ENCODE data around the gene LRRC47.

The LRRC47 gene

GRCh38 chr1:3746389-3746829 lies 49.9 kb downstream of the LRRC47 start:
- no peak for DNase-seq

GRCh38 chr1:3745590-3746381 lies 50.5 kb downstream of the LRRC47 start:
- no peak for DNase-seq

- no peak for DNase-seq
Measured at GRCh38 chr1:3745071-3745470, 51.2 kb downstream of the LRRC47 start.

DNA sequence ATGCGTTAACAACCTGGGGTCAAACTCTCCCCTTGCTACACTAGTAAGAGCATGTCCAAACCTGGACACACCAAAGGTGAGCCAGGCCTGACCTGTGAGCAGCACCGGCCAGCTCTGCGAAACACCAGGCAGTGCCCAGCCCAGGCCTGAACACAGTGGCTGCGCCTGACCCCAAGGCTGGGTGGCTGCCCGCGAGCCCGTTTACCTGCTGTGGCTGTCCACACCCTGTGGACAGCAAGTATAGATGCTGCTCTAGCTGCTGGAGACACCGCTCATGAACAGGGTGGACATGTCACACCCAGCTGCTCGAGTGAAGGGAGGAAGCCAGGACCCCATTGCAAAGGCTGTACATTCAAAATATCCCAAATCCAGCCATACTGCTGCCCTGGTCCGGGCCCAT lies 51.7 kb downstream of the LRRC47 start:
- no peak for DNase-seq

DNA sequence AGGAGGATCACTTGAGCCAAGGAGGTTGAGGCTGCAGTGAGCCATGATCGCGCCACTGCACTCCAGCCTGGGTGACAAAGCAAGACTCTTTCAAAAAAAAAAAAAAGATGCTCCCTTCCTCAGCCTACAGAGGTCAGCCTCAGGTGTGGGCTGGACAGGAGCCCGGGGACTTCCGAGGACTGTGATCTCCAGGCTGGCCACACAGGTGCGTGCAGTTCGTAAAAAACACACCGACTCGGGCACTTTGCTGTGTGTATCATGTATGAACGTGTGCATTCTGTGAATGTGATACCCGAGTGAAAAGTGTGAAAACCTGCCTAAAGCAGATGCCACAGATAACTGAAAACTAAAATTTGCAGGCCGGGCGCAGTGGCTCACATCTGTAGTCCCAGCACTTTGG lies 52.5 kb downstream of the LRRC47 start:
- DNase-seq, result no peak

- DNase-seq, result no peak
Measured at GRCh38 chr1:3743421-3743820, 52.9 kb downstream of the LRRC47 start.

DNA sequence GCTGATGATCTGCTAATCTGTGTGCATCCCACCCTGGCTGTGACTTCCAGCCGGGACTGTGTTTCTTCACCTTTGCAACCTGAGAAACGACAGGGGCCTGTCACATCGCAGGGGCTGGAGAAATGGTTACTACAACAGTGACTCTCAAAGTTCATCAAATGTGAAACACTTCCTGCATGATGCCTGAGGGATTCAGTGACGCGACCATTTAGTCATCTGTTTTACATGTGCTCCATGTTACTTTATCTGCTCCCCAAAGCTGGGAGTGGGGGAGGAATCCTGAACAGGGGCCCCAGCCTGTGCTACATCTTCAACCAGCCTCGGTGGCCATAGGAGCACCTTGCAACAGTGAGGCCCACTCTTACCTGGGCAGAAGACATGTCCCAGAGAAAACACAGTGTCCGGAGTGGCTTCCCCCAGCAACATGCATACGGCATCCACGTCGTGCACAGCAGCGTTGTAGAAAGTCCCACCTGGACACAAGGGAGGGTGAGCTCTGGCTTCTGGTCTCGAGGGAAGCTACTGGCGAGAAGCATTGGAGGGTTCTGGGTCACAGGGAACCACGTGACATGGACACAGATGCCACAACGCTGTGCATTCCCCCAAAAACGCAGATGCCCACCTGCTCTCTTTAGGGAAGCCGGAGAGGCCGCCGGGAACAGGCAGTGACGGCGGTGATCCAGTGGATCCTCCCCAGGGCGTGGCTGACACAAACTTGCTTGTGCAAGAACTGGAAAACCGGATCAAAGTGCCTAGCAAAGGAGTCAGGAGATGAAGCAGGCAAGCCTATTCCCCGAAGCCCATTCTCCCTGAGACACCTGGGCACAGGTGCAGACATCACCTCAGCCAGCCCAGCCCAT lies 53.6 kb downstream of the LRRC47 start:
- DNase-seq, result no peak

DNA sequence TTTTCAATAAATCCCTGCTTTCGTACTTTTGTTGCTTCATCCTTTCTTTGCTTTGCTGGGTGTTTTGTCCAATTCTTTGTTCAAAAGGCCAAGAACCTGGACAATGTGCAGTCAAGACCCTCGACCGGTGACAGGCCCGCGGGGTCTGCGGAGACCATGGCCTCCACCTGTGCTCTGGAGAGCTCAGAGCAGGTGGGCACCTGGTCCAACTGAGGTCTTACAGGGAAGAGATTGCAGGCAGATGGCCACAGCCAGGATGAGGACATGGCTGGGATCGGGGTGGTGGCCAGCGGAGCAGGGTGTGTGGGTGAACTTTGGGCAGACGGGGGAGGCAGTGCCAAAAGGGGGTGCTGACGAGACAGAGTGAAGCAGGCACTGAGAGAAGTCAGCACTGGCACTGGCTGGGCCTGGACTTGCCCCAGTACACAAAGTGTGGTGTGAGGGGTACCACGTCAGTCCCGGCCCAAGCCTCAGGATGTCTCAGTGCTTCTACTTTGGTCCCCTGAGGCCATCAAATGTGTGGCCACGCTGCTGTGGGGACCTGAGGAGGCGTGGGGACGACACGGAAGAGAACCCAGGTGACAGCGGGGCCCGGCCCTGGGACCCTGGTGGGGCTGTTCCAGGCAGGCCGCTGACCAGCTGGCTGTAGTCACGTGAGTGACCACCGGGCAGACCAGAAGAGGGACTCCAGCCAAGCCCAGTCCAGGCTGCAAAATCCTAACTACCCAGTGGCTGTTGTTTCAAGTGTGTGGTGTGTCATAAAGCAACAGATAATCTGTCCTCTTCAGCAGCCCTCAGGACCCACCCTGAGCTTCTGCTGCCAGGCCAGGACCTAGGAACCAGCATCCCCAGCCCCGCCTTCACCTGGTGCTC lies 54.5 kb downstream of the LRRC47 start:
- no peak for DNase-seq

- DNase-seq, result no peak
Measured at GRCh38 chr1:3740752-3741151, 55.5 kb downstream of the LRRC47 start.

- DNase-seq, result no peak
Measured at GRCh38 chr1:3740042-3740441, 56.3 kb downstream of the LRRC47 start.

DNA sequence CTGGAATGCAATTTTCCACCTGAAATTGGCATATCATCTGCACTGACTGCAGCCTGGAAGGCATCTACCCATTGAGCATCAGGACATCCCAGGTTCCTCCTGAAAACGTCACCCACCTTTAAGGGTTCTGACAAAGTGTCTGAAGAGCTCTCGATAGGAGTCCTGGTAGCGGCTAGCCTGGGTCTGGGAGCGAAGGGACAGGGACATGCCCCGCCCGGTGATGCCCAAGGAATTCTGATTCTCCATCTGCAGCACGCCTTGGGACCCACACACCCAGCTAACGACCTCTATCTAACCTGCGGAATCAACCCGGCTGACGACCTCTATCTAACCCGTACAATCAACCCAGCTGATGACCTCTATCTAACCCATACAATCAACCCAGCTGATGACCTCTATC lies 57.4 kb downstream of the LRRC47 start:
- DNase-seq, result no peak

DNA sequence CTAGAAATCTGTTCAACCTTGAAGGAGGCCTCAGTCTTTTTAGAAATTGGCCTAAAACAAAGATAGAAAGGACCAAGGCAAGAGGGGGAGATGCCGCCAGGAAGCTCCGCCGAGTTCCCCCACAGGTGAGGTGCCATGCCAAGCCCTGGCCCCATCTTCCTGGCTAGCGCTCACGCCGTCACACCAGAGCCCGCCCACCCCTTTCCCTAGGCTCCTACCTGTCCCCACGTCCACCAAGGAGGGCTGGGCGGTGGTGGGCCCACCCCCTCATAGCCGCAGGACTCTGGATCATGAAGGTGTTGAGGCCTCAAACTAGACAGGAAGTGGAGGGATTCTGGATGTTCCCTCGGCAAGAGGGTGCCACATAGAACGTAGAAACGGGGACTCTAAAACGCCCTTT lies 59.6 kb downstream of the LRRC47 start:
- DNase-seq, result no peak

DNA sequence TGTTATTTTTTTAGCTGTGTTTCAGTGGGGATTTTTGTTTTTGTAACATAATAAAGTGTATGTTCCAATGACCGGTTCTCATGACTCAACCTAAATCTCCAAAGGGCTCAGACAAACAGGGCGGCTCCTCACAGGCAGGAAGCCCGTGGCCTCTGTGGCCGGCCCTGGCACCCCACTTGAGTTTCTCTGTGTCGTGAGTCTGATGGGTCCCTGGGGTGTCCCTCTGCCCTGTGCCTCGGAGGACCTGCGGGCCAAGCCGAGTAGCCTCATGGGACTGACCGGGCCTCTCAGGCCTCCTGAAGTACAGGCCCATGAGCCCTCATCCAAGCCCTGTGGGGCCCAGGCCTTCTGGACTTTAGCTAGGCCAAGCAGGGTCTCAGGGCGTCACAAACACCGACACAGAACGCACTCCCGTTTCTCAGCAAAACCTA lies 60.2 kb downstream of the LRRC47 start:
- DNase-seq, result no peak

GRCh38 chr1:3735688-3736087 lies 60.6 kb downstream of the LRRC47 start:
- DNase-seq, result no peak

- no peak for DNase-seq
Measured at GRCh38 chr1:3735027-3735681, 61.1 kb downstream of the LRRC47 start.

DNA sequence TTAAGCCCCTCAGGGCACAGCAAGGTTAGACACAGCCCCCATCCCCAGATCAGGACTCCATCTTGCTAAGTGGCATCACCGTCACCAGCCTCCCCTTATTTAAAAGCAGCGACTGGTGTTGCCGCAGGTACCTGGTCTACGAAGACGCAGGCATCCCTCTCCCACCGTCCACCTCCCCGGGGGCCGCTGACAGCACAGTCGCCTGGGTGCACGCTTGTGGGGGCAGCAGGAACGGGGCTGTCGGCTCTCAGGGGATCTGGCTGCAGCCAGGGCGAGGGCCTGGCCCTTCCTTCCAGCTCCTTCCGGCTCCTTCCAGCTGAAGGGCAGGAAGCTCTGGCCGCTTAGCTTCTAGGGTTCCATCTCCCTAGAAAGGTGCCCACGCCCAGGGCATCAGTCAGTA lies 61.7 kb downstream of the LRRC47 start:
- no peak for DNase-seq

- DNase-seq, result no peak
Measured at GRCh38 chr1:3733883-3734589, 62.3 kb downstream of the LRRC47 start.

- no peak for DNase-seq
Measured at GRCh38 chr1:3733094-3733882, 63.0 kb downstream of the LRRC47 start.

DNA sequence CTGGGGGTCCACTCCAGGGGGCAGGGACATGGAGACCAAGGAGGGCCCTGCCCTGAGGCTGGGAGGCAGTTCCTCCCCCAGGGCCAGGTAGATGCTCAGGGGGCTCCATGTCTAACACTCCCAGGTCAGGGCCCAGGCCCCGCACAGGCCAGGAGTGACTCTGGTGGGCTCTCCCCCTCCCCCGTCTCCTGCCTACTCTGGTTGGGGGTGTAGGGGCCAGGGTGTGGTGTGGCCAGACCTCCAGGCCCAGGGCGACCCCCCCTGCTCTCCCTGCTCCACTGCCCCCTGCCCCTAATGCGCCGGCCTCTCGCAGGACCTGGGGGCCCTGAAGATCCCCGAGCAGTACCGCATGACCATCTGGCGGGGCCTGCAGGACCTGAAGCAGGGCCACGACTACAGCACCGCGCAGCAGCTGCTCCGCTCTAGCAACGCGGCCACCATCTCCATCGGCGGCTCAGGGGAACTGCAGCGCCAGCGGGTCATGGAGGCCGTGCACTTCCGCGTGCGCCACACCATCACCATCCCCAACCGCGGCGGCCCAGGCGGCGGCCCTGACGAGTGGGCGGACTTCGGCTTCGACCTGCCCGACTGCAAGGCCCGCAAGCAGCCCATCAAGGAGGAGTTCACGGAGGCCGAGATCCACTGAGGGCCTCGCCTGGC lies 63.7 kb downstream of the LRRC47 start:
- DNase-seq, result no peak
